ENCODE data around the gene HIRIP3. TPM values are rescaled to one million over a fixed set of nuclear protein-coding genes. Genes with fewer than 3 reads are reported as not detected.
A peak's percentile ranks its signal among the peaks of the same experiment; 100 is the strongest.

The HIRIP3 gene
- total and polyA plus RNA-seq, 2 of the 13 experiments (the other 11 are each of a cell fraction or from before 2014, with no cell fraction given), result 12.6 to 17.2 TPM

DNA sequence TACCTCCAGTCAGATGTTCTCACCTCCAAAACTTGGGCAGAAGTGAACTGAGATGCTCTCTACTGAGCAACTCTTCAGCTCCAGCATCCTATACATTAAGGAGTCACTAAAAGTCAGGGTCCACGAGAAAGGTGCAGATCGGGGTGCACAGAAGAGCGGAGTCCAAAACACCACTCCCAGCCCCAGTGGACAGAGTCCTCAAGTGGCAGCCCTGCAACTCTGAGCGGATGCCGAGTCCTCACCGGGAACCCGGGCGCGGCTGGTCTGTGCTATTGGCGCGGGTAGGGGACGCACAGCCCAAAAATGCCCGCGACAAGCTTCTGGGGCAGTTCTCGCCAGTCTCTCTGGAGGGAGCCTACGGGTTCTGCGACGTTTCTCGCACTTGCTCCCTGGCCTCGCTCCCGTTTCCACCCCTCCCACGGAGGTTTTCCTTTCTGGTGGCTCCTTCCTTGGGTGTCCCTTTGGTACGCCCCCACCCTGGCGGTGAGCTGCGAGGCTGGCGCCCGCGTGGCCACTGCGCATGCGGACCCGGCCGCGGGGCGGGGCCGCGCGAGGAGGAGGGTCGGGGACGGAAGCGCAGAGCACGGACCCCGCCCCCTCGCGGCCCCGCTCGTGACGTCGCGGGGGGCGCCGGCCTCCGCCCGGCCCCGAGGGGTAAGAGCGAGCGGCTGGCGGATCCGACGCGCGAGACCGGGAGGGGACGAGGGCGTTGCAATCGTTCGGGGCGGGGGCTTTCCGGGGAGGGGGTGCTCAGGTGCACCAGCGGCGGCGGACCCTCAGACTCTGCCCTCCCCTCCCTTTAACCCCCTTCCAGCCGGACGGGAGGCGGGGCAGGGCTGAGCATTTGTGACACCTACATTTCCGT is 33.7 kb downstream of the HIRIP3 start, which contains the start of gene TMEM219 (continued):
- TF ChIP-seq ZFP41 (CRISPR knock-in tag; IDR thresholded peaks at IDR 0.05; ENCODE audit: borderline replicate concordance) (no peak), ZNF790 (CRISPR knock-in tag; IDR thresholded peaks at IDR 0.05; ENCODE audit: borderline replicate concordance) (no peak), HNRNPUL1 (IDR thresholded peaks at IDR 0.05; ENCODE audit: low read depth, low read length) (no peak), RBFOX2 (IDR thresholded peaks at IDR 0.05; ENCODE audit: low read depth, low read length) (peak; percentile 88), ZKSCAN8 (CRISPR knock-in tag; IDR thresholded peaks at IDR 0.05; ENCODE audit: borderline replicate concordance) (0 out of 2 replicates have a peak, but pooled peaks have one; percentile 68), ZNF678 (CRISPR knock-in tag; IDR thresholded peaks at IDR 0.05) (no peak), EP300 (IDR thresholded peaks at IDR 0.05; ENCODE audit: low read depth in 2 of 2, low read length in 2 of 2) (no peak), EP300 (CRISPR knock-in tag; IDR thresholded peaks at IDR 0.05; ENCODE audit: borderline replicate concordance) (peak; percentile 27; the same call in 1 of the 2 replicates), DNMT1 (CRISPR knock-in tag; IDR thresholded peaks at IDR 0.05) (0 out of 2 replicates have a peak, but pooled peaks have one; percentile 10), HCFC1 (IDR thresholded peaks at IDR 0.05; ENCODE audit: low read depth, low read length) (no peak; the same call in 1 of the 2 replicates), KDM2A (CRISPR knock-in tag; IDR thresholded peaks at IDR 0.05; ENCODE audit: borderline replicate concordance, low read depth) (peak; percentile 84), ZNF546 (CRISPR knock-in tag; conservative IDR thresholded peaks at IDR 0.05) (no peak; the same call in 1 of the 2 replicates), ZFYVE20 (CRISPR knock-in tag; IDR thresholded peaks at IDR 0.05; ENCODE audit: borderline replicate concordance, low read depth) (no peak), GTF3A (CRISPR knock-in tag; conservative IDR thresholded peaks at IDR 0.05) (no peak), ZNF7 (CRISPR knock-in tag; IDR thresholded peaks at IDR 0.05) (peak; percentile 14; the same call in 1 of the 2 replicates), ZNF577 (CRISPR knock-in tag; IDR thresholded peaks at IDR 0.05; ENCODE audit: borderline replicate concordance, low read depth) (no peak), NCOA2 (CRISPR knock-in tag; IDR thresholded peaks at IDR 0.05) (peak; percentile 51), SRY (CRISPR knock-in tag; IDR thresholded peaks at IDR 0.05) (no peak), CENPX (CRISPR knock-in tag; IDR thresholded peaks at IDR 0.05) (no peak), SYNCRIP (IDR thresholded peaks at IDR 0.05; ENCODE audit: insufficient read depth, low read depth, low read length) (no peak), FOXA1 (IDR thresholded peaks at IDR 0.05) (no peak), FOXA1 (CRISPR knock-in tag; IDR thresholded peaks at IDR 0.05) (no peak), NONO (IDR thresholded peaks at IDR 0.05) (no peak), NONO (CRISPR knock-in tag; conservative IDR thresholded peaks at IDR 0.05) (no peak)
- TF ChIP-seq, protein P1, sequence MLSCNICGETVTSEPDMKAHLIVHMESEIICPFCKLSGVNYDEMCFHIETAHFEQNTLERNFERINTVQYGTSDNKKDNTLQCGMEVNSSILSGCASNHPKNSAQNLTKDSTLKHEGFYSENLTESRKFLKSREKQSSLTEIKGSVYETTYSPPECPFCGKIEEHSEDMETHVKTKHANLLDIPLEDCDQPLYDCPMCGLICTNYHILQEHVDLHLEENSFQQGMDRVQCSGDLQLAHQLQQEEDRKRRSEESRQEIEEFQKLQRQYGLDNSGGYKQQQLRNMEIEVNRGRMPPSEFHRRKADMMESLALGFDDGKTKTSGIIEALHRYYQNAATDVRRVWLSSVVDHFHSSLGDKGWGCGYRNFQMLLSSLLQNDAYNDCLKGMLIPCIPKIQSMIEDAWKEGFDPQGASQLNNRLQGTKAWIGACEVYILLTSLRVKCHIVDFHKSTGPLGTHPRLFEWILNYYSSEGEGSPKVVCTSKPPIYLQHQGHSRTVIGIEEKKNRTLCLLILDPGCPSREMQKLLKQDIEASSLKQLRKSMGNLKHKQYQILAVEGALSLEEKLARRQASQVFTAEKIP (CRISPR knock-in tag; IDR thresholded peaks at IDR 0.05; ENCODE audit: borderline replicate concordance), result 0 out of 2 replicates have a peak, but pooled peaks have one; percentile 61

All from HepG2 (cell line).